Measurements from ENCODE around the gene DLG1. TPM values are rescaled to one million over a fixed set of nuclear protein-coding genes. Genes with fewer than 3 reads are reported as not detected.

Gene DLG1
- total and polyA plus RNA-seq, 2 of the 4 experiments (the other 2 are of a cell fraction), result 21.2 to 57.7 TPM

DNA sequence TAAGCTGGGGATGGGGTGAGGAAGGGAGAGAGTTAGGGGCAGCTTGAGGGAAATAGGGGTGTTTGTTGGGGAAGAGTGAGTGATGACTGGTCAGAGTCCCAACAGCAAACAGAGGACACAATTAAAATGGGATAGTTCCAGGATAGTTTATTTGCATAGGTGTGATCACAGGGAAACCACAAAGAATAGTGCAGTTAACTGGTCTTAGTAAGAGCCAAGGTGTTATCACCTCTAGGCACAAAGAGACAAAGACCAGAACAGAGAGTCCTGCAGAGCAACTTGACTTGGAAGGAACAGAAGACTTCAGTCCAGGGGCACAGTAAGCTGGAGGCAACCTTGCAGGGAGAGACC lies 42.1 kb upstream of the DLG1 start:
- Histone ChIP-seq H3K9me1 (ENCODE audit: insufficient read depth, low read length) (peaks cover 4% of the 10 kb centered on the region), H3K4me3 (ENCODE audit: insufficient read depth, low read depth, low read length) (no peak overlapping the region), H4K8ac (ENCODE audit: low read depth in 2 of 2, low read length in 2 of 2) (peak overlapping the region in 1 of 2 experiments; percentile 74; a peak in 2 of 4 replicates), H4K5ac (ENCODE audit: low read depth, low read length) (no peak overlapping the region; the same call in 1 of the 2 replicates), H3K9me3 (ENCODE audit: control insufficient read depth, insufficient read depth, low read length) (no peaks in the 10 kb centered on the region), H4K91ac (ENCODE audit: insufficient read depth, low read depth, low read length) (no peak overlapping the region), H2BK5ac (ENCODE audit: low read depth, low read length, poor library complexity, severe bottlenecking) (no peak overlapping the region), H3K23ac (ENCODE audit: low read depth, low read length) (no peak overlapping the region), H2BK15ac (ENCODE audit: low read depth, low read length) (no peak overlapping the region), H2BK20ac (ENCODE audit: low read depth, low read length) (no peak overlapping the region), H2AFZ (replicated peaks; ENCODE audit: low read length, poor library complexity) (peak overlapping the region; percentile 85), H3K4me1 (ENCODE audit: control insufficient read depth, insufficient read depth, low read length) (peaks cover 6% of the 10 kb centered on the region; the same call in 1 of the 2 replicates), H3K14ac (replicated peaks; ENCODE audit: low read depth, low read length) (0 out of 2 replicates have a peak overlapping the region, but pooled peaks have one; percentile 58), H3K4me2 (ENCODE audit: low read depth, low read length) (no peak overlapping the region), H3K4ac (ENCODE audit: low read depth, low read length) (peak overlapping the region; percentile 12; the same call in 1 of the 2 replicates), H2BK120ac (ENCODE audit: low read depth, low read length) (no peak overlapping the region), H3K27ac (ENCODE audit: insufficient read depth, low read length) (no peak overlapping the region), H3K9ac (ENCODE audit: low read depth, low read length) (no peak overlapping the region), H3K79me1 (ENCODE audit: low read depth in 1 of 2, low read length in 2 of 2) (no peaks in the 10 kb centered on the region), H3K18ac (ENCODE audit: low read depth, low read length) (no peak overlapping the region), H3K36me3 (ENCODE audit: control insufficient read depth, insufficient read depth, low read length) (no peaks in the 10 kb centered on the region), H3K27me3 (ENCODE audit: control insufficient read depth, insufficient read depth, low read length) (peaks cover 8% of the 10 kb centered on the region), H3K56ac (ENCODE audit: extremely low read depth, insufficient read depth, low read length) (no peak overlapping the region), H2AK9ac (replicated peaks; ENCODE audit: low read depth, low read length, poor library complexity) (no peak overlapping the region), H4K20me1 (ENCODE audit: insufficient read depth, low read length) (no peaks in the 10 kb centered on the region), H2AK5ac (ENCODE audit: low read depth, low read length) (peak overlapping the region; percentile 14; the same call in 1 of the 2 replicates)
- DNase-seq (no peak), ATAC-seq (ENCODE audit: low read depth) (no peak)
- in situ Hi-C loops (cut with MboI; ENCODE audit: low sequenced_read_pairs) (no loop called here), dilution Hi-C loops (cut with HindIII; ENCODE audit: low sequenced_read_pairs, unreplicated experiment) (no loop called here), intact Hi-C loops (cut with micrococcal nuclease) (no loop called here)
- ChIA-PET POLR2A (ENCODE audit: unreplicated experiment) (no interaction called here), CTCF (interaction anchor here (1.0 kb wide), 1 partner anchor 10 kb away, joined by 5 read pairs; no protein-coding TSS in a partner anchor)
- BruUV-seq (replicated peaks), result no TSS peak
- TF ChIP-seq, protein P1, sequence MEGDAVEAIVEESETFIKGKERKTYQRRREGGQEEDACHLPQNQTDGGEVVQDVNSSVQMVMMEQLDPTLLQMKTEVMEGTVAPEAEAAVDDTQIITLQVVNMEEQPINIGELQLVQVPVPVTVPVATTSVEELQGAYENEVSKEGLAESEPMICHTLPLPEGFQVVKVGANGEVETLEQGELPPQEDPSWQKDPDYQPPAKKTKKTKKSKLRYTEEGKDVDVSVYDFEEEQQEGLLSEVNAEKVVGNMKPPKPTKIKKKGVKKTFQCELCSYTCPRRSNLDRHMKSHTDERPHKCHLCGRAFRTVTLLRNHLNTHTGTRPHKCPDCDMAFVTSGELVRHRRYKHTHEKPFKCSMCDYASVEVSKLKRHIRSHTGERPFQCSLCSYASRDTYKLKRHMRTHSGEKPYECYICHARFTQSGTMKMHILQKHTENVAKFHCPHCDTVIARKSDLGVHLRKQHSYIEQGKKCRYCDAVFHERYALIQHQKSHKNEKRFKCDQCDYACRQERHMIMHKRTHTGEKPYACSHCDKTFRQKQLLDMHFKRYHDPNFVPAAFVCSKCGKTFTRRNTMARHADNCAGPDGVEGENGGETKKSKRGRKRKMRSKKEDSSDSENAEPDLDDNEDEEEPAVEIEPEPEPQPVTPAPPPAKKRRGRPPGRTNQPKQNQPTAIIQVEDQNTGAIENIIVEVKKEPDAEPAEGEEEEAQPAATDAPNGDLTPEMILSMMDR (conservative IDR thresholded peaks at IDR 0.05; ENCODE audit: low read depth, low read length), result no peak
- TF ChIP-seq MAZ (IDR thresholded peaks at IDR 0.05; ENCODE audit: borderline replicate concordance, low read depth, low read length) (no peak), POLR2A (IDR thresholded peaks at IDR 0.05; ENCODE audit: low read depth, low read length) (no peak), MXI1 (IDR thresholded peaks at IDR 0.05; ENCODE audit: borderline replicate concordance, low read depth, low read length) (no peak), CEBPB (IDR thresholded peaks at IDR 0.05; ENCODE audit: low read depth, low read length) (no peak), SMC3 (IDR thresholded peaks at IDR 0.05; ENCODE audit: low read depth, low read length) (no peak), FOS (IDR thresholded peaks at IDR 0.05; ENCODE audit: low read depth, low read length) (no peak), MAFK (IDR thresholded peaks at IDR 0.05; ENCODE audit: low read depth, low read length) (no peak), CHD1 (IDR thresholded peaks at IDR 0.05; ENCODE audit: low read depth, low read length) (no peak), RAD21 (IDR thresholded peaks at IDR 0.05; ENCODE audit: low read length) (no peak), USF2 (IDR thresholded peaks at IDR 0.05; ENCODE audit: low read depth, low read length) (no peak), RFX5 (IDR thresholded peaks at IDR 0.05; ENCODE audit: low read depth, low read length) (no peak), NFE2L2 (IDR thresholded peaks at IDR 0.05; ENCODE audit: low read depth, low read length) (no peak), RCOR1 (IDR thresholded peaks at IDR 0.05; ENCODE audit: insufficient replicate concordance, low read length) (no peak), BHLHE40 (IDR thresholded peaks at IDR 0.05; ENCODE audit: low read depth, low read length) (no peak)

Data from IMR-90 (cell line).